ENCODE results near the gene SNORC.

SNORC gene

DNA sequence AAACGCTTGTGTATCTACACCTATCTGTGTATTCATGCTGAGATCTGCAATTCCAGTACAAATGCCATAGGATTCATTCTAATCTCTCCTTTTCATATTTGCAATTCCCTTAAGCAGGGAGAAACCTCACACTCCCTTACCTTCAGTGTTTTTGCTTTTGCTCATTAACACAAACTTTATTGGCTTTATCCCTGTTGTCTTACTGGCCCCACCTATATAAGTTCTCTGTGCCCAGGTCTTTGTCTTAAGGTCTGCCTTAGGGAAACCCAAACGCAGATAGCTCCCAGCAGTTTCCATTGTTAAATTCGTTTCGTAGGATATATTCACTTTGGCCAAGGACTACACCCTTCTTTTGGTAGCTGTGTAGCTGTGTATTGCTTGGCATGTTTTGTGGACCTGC lies 4.0 kb upstream of the SNORC start:
- FAIRE-seq (no peak), DNase-seq (ENCODE audit: insufficient read length, low spot score) (no peak)

DNA sequence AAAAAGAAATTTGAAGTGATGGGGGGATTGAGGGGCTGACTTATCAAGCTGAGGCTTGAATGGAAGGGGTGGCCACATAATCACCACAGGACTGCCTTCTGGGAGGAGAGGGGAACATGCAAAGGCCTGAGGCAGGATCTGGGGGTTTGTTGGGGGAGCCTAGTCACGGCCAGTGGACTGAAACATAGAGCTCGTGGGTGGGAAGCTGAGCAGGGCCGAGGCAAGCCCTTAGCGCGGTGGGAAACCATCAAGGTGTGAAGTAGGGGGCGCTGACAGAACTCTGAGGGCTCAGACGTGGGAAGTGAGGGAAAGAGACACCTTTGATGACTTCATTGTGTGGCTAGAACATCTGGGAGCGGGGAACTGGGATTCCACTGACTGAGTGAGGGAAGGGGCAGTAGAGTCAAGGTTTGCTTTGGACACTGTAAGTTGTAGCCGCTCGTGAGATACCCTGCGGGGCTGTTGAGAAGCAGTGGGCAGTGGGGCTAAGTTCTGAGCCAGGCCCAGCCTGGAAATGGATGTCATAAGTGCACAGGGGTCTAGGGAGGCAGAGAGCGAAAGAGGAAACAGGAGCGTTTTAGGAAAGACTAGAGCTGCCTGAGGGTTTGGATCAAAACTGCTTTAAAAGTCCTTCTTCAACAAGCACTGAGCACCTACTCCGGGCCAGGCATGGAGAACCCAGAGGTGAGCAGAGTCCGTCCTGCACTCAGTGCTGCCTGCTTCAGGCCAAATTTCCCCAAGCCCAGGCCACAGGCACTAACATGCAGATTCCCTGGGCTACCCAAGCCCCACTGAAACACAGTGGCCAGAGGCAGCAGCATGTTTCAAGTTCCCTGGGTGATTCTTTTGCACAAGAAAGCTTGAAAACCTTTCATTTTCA lies 686 bp upstream of the SNORC start:
- FAIRE-seq, result no peak
- DNase-seq (ENCODE audit: insufficient read length, low spot score), result no peak

DNA sequence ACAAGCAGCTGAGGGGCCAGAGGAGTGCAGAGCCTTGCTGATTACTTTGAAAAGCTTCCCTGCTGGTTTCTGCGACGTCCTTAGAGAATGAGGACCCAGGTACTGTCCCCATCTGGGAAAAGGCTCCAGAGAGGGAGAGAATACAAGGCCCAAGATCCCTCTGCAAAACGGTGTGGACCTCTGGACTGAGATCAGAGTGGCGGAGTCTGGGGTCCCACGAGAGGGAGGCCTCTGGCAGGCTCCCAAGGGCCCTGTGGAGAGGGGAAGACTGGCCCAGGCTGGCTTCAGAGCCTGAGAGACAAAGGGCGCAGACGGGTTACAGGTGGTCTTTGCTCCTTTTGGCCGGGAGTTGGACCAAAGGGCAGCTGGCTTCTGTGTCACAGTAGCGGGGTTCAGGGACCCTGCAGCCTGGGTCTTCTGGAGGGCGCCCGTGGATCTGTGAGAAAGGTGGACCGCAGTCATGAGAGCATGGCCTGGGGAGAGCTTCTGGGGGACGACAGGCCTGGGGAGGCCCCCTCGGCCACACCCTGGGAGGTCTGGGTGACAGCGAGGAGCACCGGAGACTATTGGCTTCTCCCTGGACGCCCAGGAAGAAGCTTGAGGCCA lies 805 bp downstream of the SNORC start:
- FAIRE-seq (no peak), DNase-seq (ENCODE audit: insufficient read length, low spot score) (no peak)

DNA sequence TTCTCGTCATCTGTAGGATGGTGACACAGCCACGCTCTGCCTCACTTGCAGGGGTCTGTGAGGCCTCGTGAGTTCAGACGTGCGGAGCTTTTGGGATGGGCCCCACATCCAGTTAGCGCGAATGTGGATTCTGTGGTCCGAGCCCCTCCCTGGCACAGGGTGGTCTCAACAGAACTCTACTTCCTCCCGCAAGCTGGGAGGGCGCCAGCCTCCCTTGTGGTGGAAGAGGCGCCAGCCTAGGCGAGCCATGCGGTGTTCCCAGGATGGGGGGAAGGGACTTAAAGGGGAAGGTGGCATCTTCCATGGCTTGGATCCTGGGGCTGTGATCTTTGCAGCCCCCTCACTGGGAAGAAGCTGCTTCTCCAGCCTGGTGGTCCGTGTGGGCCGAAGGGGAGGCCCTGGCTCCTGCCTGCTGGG lies 1.4 kb downstream of the SNORC start:
- DNase-seq (ENCODE audit: insufficient read length, low spot score) (no peak), FAIRE-seq (no peak)

DNA sequence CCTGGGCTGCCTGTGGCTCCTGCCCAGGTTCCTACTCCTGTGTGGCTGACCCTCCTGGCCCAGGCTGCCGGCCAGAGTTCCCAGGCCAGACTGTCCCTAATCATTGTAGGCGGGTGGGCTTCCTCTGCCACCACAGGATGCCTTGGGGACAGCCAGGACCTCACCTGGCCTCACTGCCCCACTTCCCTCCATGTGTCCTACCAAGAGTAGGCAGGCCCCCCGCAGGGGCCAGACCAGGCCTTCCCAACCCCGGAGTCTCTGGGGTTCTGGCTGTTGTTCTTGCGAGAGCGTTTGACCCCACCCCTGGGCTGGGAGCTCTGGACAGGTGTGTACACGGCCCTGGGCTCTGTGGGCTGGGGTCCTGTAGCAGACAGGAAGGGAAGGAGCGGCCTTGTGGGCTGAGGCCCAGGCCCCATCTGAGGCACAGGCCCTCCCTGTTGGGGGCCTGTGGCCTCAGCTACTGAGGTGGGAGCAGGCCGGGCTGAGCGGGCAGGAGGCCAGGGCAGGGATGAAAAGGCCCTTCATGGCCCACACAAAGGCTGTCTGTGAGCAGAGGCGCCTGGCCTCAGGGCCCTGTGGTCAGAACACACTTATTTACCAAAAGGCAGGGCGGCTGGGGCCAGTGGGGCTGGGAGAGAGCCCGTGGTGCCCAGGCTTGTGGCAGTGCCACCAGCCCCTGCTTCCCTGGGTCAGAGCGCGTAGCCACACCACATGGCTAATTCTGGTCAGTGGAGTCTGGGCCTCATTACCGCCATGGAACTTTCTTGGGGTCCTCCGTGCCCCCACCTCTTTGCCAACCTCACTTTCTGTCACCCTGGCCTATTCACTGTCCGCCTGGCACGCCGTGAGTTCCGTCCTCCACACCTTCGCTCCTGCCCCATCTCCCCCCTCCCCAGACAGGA lies 2.0 kb downstream of the SNORC start:
- FAIRE-seq (no peak), DNase-seq (ENCODE audit: insufficient read length, low spot score) (no peak)

DNA sequence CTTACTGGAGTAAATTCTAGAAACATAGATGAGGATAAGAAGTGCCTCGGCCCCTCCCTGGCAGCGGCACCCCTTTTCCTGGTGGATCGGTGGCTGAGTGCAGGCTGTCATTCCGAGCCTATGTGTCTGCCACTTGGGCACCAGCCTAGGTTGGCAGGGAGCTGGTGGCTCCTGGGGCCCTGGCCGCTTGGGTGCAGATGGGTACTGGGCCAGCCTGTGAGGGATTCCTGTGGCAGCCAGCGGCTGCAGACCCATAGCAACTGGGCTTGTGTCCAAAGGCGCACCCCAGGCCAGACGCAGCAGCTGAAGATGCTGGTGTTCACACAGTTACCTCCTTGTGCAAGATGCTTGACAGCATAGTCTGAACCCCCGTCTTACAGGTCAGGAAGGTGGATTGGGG lies 2.8 kb downstream of the SNORC start:
- no peak for FAIRE-seq

DNA sequence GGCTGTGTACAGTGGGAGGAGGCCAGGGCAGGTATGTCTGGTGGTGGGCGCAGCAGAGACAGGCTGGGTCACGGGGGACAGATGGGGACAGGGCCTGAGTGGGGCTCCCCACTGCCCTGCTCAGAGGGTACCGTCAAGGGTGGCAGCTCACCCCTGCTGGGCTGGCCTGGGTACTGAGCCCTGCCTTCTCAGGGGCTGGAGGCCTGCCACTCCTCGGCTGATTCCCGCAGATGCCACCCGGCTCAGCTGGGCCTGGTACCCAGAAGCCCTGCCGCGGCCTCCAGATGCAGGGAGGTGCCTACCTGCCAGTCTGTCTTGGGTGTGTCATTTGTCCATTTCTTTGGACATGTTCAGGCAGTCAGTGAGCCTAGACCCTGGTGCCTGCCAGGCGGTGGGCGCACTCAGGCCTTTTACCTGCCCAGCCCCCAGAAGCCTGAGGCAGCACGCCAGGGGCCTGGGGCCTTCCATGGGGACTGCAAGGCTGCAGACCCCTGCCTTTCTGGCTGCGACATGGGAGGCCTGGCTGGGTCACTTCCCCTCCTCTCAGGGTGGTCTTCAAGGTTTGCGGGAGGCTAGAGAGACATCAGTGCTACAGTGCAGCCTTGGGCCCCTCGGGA lies 3.3 kb downstream of the SNORC start:
- FAIRE-seq, result no peak
- no peak for DNase-seq (ENCODE audit: insufficient read length, low spot score)

More for the DNA sequence above, 2.8 kb downstream of the SNORC start:
- no peak for DNase-seq (ENCODE audit: insufficient read length, low spot score)

DNA sequence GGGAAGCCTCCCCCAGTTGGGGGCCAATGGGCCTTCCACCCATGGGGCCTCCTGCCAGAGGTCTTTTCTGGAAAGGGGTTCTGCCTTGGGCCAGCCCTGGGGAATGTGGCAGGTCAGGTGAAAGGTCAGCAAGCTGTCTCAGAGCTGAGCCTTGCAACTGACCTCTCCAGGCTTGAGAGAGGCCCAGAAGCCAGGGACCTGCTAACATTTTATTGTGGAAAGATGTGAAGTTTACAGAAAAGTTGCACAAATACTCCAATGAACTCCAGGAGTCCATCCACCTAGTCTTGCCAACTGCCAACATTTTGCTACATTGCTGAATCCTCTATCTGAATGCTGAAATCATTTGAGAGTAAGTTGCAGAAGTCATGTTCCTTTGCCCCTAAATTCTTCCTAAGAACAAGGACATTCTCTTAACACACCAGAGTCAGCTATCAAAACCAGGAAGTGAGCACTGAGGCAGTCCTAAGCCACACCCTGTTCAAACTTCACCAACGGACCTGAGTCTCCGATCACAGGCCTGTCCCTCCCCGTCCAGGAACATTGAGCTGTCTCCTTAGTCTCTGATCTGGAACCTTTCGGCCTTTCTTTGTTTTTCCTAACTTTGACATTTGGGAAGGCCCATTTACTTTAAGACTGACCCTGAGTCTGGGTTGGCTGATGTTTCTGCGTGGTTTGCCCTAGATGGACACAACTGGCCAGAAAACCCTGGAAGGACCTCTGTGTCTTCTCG lies 4.0 kb downstream of the SNORC start:
- DNase-seq (ENCODE audit: insufficient read length, low spot score) (no peak), FAIRE-seq (no peak)

DNA sequence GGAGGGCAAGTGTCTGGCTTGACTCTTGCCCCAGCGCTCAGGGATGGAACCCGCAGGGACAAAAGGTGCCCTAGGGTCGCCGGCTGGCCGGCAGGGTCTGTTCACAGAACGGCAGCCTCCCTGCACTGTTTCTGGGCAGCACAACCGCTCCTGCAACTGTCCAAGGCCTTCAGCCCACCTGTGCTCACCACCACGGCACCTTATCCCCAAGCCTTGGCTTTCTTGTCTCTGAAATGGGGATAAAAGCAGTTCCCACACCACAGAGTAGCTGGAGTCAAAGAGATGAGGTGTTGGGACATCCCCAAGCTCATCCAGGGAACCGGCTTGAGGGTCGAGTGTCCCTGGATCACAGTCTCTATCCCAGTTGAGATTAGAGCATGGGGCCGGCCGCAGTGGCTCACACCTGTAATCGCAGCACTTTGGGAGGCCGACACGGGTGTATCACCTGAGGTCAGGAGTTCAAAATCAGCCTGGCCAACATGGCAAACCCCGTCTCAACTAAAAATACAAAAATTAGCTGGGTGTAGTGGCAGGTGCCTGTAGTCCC lies 4.7 kb downstream of the SNORC start:
- FAIRE-seq (no peak), DNase-seq (ENCODE audit: insufficient read length, low spot score) (no peak)

DNA sequence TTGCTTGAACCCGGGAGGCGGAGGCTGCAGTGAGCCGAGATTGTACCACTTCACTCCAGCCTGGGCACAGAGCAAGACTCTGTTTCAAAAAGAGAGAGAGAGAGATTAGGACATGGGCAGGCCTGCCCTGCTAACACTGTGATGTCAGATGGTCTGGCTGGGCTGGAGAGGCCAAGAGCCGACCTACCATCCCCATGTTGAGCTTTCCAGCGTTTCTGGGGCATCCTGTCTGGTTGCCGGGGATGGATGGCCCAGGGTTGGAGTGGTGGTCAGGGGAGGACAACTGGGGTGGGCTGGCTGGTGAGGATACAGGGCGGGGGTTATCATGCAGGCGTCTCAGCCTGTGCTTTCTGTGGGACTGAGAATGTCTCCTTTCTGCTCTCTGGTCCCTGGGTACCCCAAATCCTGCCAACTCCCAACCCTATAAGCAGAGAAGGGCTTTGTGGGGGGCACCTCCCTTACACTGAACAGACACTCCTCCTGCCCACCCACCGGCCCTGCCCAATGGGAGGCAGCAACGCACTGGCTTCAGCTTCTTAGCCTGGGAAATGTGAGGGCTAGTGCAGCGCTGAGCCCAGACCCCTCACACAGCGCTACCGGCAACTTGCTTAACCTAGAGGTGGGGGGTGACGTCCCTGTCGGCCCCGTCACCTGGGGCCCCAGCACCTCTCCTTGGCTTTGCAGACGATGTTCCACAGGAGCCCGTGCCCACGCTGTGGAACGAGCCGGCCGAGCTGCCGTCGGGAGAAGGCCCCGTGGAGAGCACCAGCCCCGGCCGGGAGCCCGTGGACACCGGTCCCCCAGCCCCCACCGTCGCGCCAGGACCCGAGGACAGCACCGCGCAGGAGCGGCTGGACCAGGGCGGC lies 5.4 kb downstream of the SNORC start:
- FAIRE-seq (no peak), DNase-seq (ENCODE audit: insufficient read length, low spot score) (no peak)

DNA sequence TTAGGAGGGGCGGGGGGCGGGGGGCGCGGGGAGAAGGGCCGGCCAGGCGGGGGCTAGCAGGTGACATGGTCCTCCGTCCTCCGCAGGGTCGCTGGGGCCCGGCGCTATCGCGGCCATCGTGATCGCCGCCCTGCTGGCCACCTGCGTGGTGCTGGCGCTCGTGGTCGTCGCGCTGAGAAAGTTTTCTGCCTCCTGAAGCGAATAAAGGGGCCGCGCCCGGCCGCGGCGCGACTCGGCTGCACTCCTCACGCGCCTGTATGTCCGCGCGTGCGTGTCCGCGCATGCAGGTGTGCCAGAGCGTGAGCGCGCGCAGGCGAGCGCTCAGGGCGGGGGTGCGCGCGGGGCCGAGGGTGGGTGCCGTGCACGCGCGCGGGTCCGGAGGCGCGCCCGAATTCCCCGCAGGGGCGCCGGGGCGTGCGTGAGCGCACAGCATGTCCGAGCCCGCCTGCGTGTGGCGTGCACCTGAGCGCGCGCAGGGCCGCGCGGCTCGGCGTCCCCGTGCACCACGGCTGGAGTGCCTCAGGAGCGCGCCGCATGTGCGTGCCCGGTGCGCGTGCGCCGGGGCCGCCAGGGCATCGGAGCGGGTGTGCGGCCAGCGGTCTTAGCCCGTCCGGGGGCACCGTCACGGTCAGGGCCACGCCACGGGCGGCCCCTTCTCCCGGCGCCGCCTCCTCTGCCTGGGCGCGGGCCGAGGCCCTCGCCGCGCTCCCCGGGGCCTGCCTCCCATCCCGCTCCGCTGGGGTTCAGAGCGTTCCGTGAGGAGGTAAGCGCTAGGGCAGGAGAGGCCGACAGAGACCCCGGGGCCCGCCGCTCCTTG lies 6.3 kb downstream of the SNORC start:
- no peak for FAIRE-seq
- DNase-seq (ENCODE audit: insufficient read length, low spot score), result no peak

DNA sequence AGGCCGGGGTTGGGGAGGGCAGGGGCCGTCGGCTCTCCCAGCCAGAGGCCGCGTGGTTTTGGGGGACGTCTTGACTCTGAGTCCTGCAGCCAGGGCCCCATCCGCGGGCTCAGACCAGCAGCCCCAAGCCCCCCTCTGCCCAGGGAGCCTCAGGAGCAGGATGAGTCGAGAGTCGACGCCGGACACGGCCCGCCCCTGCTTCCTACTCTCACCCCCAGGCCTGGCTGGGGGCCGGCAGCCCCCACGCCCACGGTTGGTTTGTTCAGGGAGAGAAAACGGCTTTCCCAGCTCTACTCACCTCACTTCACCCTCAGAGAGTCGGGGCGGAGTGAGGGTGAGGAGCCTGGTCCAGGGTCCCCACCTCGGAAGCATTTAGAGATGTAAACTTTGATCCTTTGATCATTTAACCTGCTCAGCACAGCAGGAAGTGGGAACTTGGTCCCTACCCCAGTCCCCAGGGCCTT lies 6.9 kb downstream of the SNORC start:
- DNase-seq (ENCODE audit: insufficient read length, low spot score), result no peak
- FAIRE-seq, result no peak

DNA sequence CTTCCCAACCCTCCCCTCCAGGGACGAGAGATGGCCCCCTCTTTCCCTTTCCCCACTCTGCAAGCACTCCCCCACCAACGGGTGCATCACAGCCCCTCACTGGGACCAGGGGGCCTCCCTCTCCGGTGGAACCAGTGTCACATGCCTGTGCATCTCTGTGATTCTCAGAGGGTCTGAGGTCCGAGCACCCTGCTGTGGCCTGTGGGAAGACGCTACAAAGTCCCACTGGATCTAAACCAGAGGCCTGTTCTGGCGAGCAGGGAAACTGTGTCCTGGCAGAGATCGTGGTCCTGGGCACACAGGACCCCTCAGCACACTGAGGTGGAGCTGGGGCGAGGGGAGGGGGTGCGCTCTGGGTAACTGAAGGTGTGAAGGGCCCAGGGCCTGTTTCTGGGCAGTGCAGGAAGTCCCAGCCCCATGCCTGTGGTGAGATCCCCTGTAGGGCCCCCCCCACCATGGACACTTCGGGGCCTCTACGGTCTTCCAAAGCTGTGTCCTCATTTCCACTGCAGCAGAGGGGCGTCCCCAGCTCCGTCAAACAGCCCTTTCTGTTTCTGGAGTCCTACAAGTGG lies 8.0 kb downstream of the SNORC start:
- no peak for FAIRE-seq
- no peak for DNase-seq (ENCODE audit: insufficient read length, low spot score)

DNA sequence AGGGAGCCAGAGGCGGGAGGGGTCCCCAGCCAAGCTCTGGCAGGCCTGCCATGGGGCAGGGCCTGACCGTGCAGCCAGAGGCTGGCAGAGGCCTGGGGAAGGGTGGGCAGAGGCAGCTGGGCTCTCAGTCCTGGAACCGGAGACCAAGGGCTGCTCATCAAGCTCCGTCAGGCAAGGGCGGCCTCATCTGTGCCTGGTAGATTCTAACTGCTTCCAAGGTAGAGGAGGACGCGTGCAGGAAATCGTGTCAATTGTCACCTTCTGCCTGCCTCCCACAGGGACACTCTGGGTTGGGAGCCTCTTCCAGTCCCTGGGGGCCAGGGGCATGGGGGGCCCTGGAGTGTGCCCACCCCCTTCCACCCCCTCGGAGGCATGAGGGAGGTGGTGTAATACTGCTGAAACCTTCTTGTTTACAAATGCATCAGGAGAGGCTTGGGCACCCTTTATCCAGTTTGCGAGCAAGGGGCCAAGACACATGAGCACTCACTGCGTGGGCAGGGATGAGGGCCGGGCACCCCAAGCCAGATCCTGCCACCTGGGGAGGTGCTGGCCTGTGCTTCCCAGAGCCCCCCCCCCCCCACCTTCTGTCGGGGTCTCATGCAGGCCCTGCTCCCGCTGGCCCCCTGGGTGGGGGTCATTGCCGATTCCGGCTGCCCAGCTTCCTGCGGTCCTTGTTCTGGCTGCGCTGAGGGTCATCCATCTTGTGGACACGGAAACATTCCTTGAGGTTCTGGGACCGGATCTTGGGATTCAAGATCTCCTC lies 9.0 kb downstream of the SNORC start:
- DNase-seq (ENCODE audit: insufficient read length, low spot score), result no peak
- FAIRE-seq, result no peak

DNA sequence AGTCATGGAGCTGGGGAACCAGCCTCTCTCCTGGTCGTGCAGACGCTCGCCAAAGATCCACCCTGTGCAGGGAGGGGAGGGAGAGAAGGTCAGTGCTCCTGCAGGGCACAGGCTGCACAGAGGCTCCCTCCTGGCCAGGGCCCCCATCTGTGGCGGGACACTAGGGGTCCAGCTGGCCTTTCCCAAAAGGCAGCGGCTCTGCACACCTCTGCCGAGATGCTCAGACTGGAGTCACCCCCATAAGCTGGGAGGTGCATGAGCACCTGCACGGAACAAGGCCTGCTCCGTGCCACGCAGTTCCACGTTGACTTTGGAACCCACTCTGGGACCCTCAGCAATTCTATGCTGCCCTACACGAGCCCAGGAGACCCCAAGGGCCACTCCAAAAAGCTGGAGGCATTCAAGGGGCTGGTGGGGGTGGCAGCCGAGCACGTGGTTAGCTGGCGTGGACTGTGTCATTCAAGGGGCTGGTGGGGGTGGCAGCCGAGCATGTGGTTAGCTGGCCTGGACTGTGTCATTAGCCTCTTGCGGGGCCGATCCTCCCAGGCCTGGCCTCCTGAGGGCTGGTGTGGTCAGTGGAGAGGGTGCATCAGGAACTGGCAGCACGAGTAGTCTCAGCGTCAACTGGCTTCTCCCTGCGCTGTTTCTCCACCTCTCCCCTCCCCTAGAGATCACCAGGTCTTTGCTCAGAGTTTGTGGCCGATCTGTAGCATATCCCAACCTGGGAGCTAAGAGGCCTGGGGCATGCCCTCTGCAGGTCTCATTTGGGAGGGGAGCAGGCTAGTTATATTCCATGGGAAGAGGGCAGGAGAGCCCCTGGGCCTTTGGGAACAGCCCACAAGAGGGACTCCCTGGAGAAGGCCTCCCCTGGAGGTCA lies 9.8 kb downstream of the SNORC start:
- DNase-seq (ENCODE audit: insufficient read length, low spot score) (no peak), FAIRE-seq (no peak)

DNA sequence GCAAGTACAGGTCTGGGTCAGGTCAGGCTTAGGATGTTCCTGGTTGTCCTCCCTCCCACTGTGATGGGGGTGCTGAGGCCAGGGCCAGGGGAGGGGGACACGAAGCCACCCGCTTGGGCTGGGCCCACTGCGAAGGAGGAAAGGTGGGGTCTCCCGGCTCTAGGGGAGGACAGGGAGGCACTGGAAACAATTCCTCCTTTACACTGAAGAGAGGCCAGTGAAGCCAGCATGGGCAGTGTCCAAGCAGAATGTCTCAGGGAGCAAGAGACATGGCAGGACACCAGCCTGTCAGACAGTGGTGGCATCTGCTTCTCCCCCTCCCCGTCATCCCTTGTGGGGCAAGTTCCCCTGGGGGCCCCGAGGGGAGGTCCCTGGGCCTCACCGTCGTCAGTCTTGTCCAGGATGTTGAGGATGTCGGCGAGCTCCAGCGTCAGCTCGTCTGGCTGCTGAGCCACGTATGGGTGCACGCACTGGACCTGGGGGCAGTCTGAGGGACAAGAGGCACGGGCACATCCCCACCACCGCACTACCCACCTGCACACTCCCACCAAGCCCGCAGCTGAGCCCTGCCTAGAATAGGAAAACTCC lies 10.8 kb downstream of the SNORC start:
- DNase-seq (ENCODE audit: insufficient read length, low spot score) (no peak), FAIRE-seq (no peak)

All from GM19239 (cell line).